Esophagus muscularis mucosa (tissue), 4 donors: ENCODE measurements around the gene EIF2S2. TPM values are rescaled to one million over a fixed set of nuclear protein-coding genes. Genes with fewer than 3 reads are reported as not detected.

ENCODE experiments used
- DNase-seq: peaks from one replicate; pipeline ENCODE4 v3.0.0-alpha.2; 2017; ENCODE audit errors: extremely low spot score
- H3K27ac ChIP-seq, 4 donors: fragments of 200-600 bp; sonication (generic); replicated peaks in 1 of 4; 1 replicate in 3 of 4; 2 replicates in 1 of 4; pipeline ENCODE4 v1.5.1; 2016 to 2019; ENCODE audit warnings: mild to moderate bottlenecking in 1 of 4
- H3K27me3 ChIP-seq, 4 donors: fragments of 200-600 bp; sonication (generic); one replicate each; pipeline versions ENCODE4 v1.5.1 to v1.6.0; 2016 to 2019
- H3K36me3 ChIP-seq, 4 donors: fragments of 200-600 bp; sonication (generic); one replicate each; pipeline ENCODE4 v1.5.1; 2016 to 2019
- H3K4me1 ChIP-seq, 4 donors: fragments of 200-600 bp; sonication (generic); one replicate each; pipeline ENCODE4 v1.5.1; 2016 to 2019
- H3K4me3 ChIP-seq, 4 donors: fragments of 200-600 bp; sonication (generic); 1 replicate in 2 of 4; 2 replicates in 2 of 4; pipeline ENCODE4 v1.5.1; 2016 to 2019; ENCODE audit warnings: mild to moderate bottlenecking in 4 of 4, moderate library complexity in 1 of 4
- H3K9me3 ChIP-seq, 4 donors: fragments of 200-600 bp; sonication (generic); 1 replicate in 3 of 4; 2 replicates in 1 of 4; pipeline ENCODE4 v1.5.1; 2016 to 2019
- EP300 ChIP-seq: sonication (generic); formaldehyde crosslinking; IDR thresholded peaks from one replicate; pipeline ENCODE4 v1.6.1; 2017; ENCODE audit warnings: antibody characterized with exemption
- POLR2A ChIP-seq: fragments of 450-650 bp; IDR thresholded peaks from one replicate; pipeline ENCODE4 v1.6.1; 2017; ENCODE audit warnings: antibody characterized with exemption, moderate library complexity, mild to moderate bottlenecking, low read depth
- POLR2AphosphoS5 ChIP-seq, 2 donors: sonication (generic); formaldehyde crosslinking; IDR thresholded peaks; one replicate each; pipeline ENCODE4 v1.6.1; 2017; ENCODE audit warnings: antibody characterized with exemption in 2 of 2
- WGBS: methylation state at CpG from one replicate; pipeline ENCODE4 v1.1.5; 2018; 5-methylcytosine and 5-hydroxymethylcytosine counted together
- intact Hi-C: fragments of 100-400 bp; cut with DNase I; formaldehyde crosslinking; loops from one replicate; pipeline ENCODE4 v1.15.1; 2023
- total RNA-seq, 4 donors: library from RNA; depleted of rRNA; stranded (reverse); fragments of >200 nt; gene quantifications; one replicate each; pipeline versions ENCODE4 v1.1.0 to v1.2.1, GENCODE V29; 2016
- TF ChIP-seq, protein P1 (sequence below), 3 experiments: fragments of 200-600 bp in 2 of 3; fragments of 450-650 bp in 1 of 3; sonication (generic) in 2 of 3; IDR thresholded peaks; one replicate each; pipeline ENCODE4 v1.5.1; 2017 to 2019; ENCODE audit warnings: antibody characterized with exemption in 3 of 3, mild to moderate bottlenecking in 2 of 3, moderate library complexity in 1 of 3

The EIF2S2 gene
- total RNA-seq, 4 donors from 2014 or later, result 48.6 to 64.2 (median 58.7) TPM

DNA sequence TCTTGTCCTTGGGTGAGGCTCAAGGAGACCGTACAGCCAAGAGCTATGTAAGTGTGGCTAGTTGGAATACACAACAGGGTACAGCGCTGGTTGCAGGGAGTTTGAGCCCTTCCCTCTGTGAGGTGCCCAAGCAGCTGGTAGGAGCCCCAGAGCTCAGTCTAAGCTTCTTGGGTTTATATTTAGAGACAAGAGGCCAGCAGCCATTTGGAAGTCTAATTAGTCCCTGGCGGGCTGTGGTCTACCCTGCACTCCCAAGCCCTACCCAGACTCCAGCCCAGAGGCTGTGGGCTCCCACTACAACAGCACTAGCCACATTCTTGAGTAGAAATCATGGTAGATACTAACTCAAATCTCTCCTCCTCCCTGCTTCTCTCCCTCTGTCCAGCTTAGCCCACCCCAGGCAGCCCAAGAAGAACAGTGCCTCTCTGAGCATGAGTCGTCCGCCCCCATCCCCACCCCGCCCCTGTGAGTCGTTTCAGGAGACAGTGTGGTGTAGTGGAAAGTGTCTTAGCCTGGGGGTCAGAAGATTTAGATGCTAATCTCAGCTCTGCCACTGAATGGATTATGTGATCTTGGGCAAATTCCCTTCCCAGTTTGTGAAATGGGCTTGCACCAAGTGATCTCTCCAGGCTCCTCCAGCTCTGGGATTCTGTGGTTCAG, 37.8 kb downstream of the EIF2S2 start:
- Histone ChIP-seq H3K27ac (no peak overlapping the region), H3K36me3 (peaks cover 9 to 72% (median 62%) of the 10 kb centered on the region in 4 donors), H3K4me3 (no peak overlapping the region), H3K27me3 (no peaks in the 10 kb centered on the region), H3K9me3 (no peaks in the 10 kb centered on the region), H3K4me1 (peaks cover 6 to 10% (median 8%) of the 10 kb centered on the region in 4 donors)
- no peak for DNase-seq
- TF ChIP-seq EP300 (no peak), POLR2A (no peak), POLR2AphosphoS5 (IDR thresholded peaks at IDR 0.05) (no peak)
- TF ChIP-seq, protein P1, sequence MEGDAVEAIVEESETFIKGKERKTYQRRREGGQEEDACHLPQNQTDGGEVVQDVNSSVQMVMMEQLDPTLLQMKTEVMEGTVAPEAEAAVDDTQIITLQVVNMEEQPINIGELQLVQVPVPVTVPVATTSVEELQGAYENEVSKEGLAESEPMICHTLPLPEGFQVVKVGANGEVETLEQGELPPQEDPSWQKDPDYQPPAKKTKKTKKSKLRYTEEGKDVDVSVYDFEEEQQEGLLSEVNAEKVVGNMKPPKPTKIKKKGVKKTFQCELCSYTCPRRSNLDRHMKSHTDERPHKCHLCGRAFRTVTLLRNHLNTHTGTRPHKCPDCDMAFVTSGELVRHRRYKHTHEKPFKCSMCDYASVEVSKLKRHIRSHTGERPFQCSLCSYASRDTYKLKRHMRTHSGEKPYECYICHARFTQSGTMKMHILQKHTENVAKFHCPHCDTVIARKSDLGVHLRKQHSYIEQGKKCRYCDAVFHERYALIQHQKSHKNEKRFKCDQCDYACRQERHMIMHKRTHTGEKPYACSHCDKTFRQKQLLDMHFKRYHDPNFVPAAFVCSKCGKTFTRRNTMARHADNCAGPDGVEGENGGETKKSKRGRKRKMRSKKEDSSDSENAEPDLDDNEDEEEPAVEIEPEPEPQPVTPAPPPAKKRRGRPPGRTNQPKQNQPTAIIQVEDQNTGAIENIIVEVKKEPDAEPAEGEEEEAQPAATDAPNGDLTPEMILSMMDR (IDR thresholded peaks at IDR 0.05), result no peak
- 74% methylated on average over 7 of the region's 7 CpGs for WGBS
- intact Hi-C loops, result loop anchor here (5.0 kb wide), 1 partner anchor 157 kb away; no protein-coding TSS in a partner anchor

DNA sequence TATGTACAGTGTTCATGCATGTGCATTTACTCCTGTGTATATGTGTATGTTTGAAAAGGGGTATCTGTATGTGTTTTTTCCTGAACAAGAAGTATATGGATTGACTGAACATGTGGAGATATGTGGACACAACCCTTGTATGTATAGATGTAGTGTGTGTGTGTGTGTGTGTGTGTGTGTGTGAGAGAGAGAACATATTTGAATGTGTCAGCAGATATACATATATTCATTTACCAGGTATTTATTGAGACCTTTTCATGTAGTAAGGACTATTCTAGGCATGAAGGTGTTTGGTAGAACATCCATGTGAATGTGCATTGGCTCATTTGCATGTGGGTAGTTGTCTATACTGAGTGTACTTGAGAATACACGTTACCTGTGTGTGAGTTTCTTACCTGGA, 39.3 kb downstream of the EIF2S2 start:
- 79% methylated on average over 1 of the region's 1 CpG for WGBS

DNA sequence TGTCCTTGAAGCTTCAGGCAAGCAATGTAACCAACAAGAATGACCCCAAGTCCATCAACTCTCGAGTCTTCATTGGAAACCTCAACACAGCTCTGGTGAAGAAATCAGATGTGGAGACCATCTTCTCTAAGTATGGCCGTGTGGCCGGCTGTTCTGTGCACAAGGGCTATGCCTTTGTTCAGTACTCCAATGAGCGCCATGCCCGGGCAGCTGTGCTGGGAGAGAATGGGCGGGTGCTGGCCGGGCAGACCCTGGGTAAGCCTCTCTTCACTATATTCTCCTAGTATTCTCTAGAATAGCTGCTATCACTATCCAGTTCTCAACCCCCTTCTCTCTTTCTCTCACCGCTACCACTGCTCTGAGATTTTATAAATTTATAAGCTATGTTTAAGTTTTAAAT, 40.0 kb downstream of the EIF2S2 start:
- TF ChIP-seq EP300 (no peak), POLR2AphosphoS5 (IDR thresholded peaks at IDR 0.05) (no peak), POLR2A (no peak)
- TF ChIP-seq, protein P1 (IDR thresholded peaks at IDR 0.05), result no peak
- no peak overlapping the region for H3K4me3 ChIP-seq
- intact Hi-C loops, result loop anchor here (5.0 kb wide), 1 partner anchor 155 kb away; no protein-coding TSS in a partner anchor
- H3K27me3 ChIP-seq, result no peaks in the 10 kb centered on the region
- 89% methylated on average over 8 of the region's 8 CpGs for WGBS
- peaks cover 13 to 21% (median 17%) of the 10 kb centered on the region in 4 donors for H3K4me1 ChIP-seq
- H3K27ac ChIP-seq, result no peak overlapping the region
- no peak for DNase-seq
- H3K9me3 ChIP-seq, result no peaks in the 10 kb centered on the region
- H3K36me3 ChIP-seq, result peaks cover 9 to 50% (median 40%) of the 10 kb centered on the region in 4 donors

More for the DNA sequence above, 39.3 kb downstream of the EIF2S2 start:
- Histone ChIP-seq H3K4me1 (peaks cover 13 to 20% (median 17%) of the 10 kb centered on the region in 4 donors), H3K27ac (no peak overlapping the region), H3K4me3 (no peak overlapping the region), H3K36me3 (peaks cover 9 to 57% (median 47%) of the 10 kb centered on the region in 4 donors), H3K27me3 (no peaks in the 10 kb centered on the region), H3K9me3 (no peaks in the 10 kb centered on the region)
- DNase-seq, result no peak
- intact Hi-C loops, result loop anchor here (5.0 kb wide), 1 partner anchor 155 kb away; no protein-coding TSS in a partner anchor
- no peak for TF ChIP-seq POLR2AphosphoS5 (IDR thresholded peaks at IDR 0.05)

DNA sequence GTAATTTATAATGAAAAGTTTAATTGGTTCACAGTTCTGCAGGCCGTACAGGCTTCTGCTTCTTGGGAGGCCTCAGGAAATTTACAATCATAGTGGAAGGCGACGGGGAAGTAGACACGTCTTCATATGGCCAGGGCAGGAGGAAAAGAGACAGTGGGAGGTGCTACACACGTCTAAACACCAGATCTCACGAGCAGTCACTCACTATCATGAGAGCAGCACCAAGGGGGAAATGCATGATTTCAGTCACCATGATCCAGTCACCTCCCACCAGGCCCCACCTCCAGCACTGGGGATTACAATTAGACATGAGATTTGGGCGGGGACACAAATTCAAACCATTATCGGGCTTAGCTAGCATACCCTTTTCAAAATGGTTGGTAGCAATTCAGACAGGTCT, 41.2 kb downstream of the EIF2S2 start:
- Histone ChIP-seq H3K4me1 (peaks cover 16 to 33% (median 28%) of the 10 kb centered on the region in 4 donors), H3K27me3 (no peaks in the 10 kb centered on the region), H3K4me3 (no peak overlapping the region), H3K36me3 (peaks cover 4 to 38% (median 28%) of the 10 kb centered on the region in 4 donors), H3K9me3 (no peaks in the 10 kb centered on the region), H3K27ac (no peak overlapping the region)
- intact Hi-C loops, result loop anchor here (5.0 kb wide), 1 partner anchor 154 kb away; no protein-coding TSS in a partner anchor
- DNase-seq, result no peak
- WGBS, result 73% methylated on average over 8 of the region's 8 CpGs
- TF ChIP-seq POLR2AphosphoS5 (IDR thresholded peaks at IDR 0.05) (no peak), POLR2A (no peak), EP300 (no peak)
- TF ChIP-seq, protein P1 (IDR thresholded peaks at IDR 0.05), result no peak

DNA sequence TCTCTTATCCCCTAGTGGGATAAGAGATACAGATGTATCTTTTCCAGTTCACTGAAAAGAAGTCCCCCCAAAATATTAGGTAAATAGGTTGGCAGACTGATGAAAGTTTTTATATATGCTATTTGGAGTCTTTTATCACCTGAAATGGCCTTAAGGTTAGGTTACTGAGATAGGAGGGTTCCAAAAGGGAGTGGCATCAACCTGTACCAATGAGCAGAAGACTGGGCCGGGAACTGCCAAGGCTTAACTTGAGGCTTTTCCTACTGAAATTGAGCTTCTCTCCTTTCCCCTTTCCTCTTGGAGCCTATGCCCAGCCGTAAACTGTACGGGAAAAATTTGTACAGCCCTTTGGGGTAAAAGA, 42.0 kb downstream of the EIF2S2 start:
- Histone ChIP-seq H3K27ac (no peak overlapping the region), H3K36me3 (peaks cover 0 to 31% (median 22%) of the 10 kb centered on the region in 4 donors), H3K9me3 (no peaks in the 10 kb centered on the region), H3K27me3 (no peaks in the 10 kb centered on the region), H3K4me3 (no peak overlapping the region), H3K4me1 (peaks cover 24 to 41% (median 36%) of the 10 kb centered on the region in 4 donors)
- intact Hi-C loops, result loop anchor here (5.0 kb wide), 1 partner anchor 153 kb away; no protein-coding TSS in a partner anchor
- DNase-seq, result no peak
- TF ChIP-seq POLR2AphosphoS5 (IDR thresholded peaks at IDR 0.05) (no peak), POLR2A (no peak), EP300 (no peak)
- TF ChIP-seq, protein P1 (IDR thresholded peaks at IDR 0.05), result no peak
- WGBS, result 88% methylated on average over 3 of the region's 3 CpGs
